GM12801 (cell line): Measurements from ENCODE around the gene CNOT2.

Experiments used
- CTCF ChIP-seq: IDR thresholded peaks from one replicate; pipeline ENCODE4 v1.5.1; 2011; ENCODE audit warnings: control low read depth; ENCODE audit not compliant: insufficient read length; ENCODE audit errors: extremely low read depth

The CNOT2 gene

GRCh38 chr12:70264067-70264867 lies 21.0 kb downstream of the CNOT2 start:
- no peak for TF ChIP-seq CTCF

DNA sequence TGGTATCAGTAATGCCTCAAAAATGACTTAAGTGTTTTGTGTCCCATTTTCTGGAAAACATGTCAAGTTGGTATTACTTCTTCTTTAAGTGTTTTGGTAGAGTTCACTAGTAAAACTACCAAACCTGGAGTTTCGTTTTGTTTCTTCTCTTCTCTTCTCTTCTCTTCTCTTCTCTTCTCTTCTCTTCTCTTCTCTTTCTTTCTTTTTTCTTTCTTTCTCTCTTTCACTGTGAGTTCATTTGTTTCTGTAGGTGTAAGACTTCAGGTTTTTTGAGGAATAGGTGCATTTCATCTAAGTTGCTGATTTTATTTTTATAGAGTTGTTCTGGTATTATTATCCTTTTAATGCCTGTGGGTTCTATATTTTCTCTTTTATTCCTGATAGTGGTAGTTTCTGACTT lies 21.9 kb downstream of the CNOT2 start:
- no peak for TF ChIP-seq CTCF

DNA sequence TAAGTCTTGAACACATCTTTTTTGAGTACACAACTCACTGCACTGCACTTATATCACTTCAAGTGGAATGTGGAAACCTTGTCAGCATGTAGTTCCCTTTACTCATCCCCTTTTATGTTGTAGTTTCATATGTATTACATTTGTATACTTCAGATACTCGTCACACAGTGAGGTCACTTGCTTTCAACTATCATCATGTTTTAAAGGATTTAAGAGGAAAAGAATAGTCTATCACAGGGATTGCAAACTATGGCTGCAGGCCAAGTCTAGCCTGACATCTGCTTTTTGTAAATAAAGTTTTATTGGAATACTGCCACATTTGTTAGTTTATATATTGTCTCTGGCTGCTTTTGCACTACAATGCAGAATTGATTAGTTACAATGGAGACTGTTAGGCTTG lies 24.3 kb downstream of the CNOT2 start:
- TF ChIP-seq CTCF: no peak

GRCh38 chr12:70268972-70269371 lies 25.7 kb downstream of the CNOT2 start:
- no peak for TF ChIP-seq CTCF

DNA sequence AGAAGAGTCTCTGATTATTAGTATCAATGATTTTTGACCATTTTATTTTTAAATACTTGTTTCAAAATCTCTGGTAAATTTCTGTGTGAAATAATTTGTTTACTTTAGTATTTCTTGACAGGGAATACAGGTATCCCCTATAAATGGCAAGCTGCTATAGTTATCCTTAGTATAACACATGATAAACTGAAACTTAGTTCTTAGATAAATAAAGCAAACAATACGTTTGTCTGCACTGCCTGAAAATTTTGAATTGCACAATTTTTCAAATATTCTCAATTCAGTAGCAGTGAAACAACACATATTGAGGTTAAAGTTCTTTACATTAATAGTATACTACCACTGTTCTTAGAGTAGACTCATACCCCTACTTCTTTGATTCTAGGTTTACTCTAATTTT lies 26.9 kb downstream of the CNOT2 start:
- TF ChIP-seq CTCF: no peak

- no peak for TF ChIP-seq CTCF
These were observed 27.8 kb downstream of the CNOT2 start for GRCh38 chr12:70271025-70271424.

DNA sequence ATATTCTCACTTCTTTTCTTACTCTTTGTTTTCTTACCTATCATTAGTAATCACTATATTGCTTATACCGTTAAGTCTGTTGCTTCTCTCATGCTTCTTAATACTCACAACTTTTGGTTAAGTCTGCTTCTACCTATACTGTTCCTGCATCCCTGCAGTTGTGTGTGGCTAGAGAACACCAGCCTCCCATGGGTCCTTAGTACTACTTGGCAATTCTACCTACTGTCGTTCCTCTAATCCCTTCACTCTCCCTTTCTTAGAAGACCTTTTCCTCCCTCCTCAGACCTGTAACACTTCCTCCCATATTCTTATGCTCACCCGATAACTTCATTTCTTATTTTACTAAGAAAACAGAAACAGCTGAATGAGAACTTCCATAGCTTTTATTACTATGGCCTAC lies 29.3 kb downstream of the CNOT2 start:
- no peak for TF ChIP-seq CTCF
